ENCODE results near the gene RFK. TPM values are rescaled to one million over a fixed set of nuclear protein-coding genes. Genes with fewer than 3 reads are reported as not detected.

Gene RFK
- total RNA-seq, 4 donors from 2014 or later: 18.0 to 48.3 (median 24.9) TPM

DNA sequence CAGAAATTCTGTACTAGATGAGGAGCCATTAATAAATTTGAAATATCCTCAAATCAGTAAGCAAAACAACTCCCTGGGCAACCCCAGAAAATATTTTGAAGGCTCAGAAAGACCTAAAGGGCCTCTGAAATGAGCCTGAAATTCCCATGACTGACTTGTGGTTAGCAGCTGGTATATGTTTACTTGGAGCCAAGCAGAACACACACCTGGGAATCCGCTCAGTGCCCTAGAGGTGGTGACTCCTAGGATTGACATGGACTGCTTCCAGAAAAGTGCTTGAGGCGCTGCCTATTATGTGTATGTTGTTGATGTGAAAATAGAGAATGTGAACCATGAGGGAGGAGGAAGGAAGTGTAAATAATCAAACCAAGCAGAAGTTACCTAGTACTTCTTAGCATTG lies 14.7 kb downstream of the RFK start:
- DNase-seq: no peak
- H3K27me3 ChIP-seq: no peaks in the 10 kb centered on the region
- H3K4me1 ChIP-seq: peaks cover 0 to 5% (median 2%) of the 10 kb centered on the region in 4 donors
- H3K4me3 ChIP-seq: no peak overlapping the region
- no peaks in the 10 kb centered on the region for H3K9me3 ChIP-seq
- TF ChIP-seq, protein P1, sequence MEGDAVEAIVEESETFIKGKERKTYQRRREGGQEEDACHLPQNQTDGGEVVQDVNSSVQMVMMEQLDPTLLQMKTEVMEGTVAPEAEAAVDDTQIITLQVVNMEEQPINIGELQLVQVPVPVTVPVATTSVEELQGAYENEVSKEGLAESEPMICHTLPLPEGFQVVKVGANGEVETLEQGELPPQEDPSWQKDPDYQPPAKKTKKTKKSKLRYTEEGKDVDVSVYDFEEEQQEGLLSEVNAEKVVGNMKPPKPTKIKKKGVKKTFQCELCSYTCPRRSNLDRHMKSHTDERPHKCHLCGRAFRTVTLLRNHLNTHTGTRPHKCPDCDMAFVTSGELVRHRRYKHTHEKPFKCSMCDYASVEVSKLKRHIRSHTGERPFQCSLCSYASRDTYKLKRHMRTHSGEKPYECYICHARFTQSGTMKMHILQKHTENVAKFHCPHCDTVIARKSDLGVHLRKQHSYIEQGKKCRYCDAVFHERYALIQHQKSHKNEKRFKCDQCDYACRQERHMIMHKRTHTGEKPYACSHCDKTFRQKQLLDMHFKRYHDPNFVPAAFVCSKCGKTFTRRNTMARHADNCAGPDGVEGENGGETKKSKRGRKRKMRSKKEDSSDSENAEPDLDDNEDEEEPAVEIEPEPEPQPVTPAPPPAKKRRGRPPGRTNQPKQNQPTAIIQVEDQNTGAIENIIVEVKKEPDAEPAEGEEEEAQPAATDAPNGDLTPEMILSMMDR (IDR thresholded peaks at IDR 0.05): no peak
- TF ChIP-seq POLR2A (IDR thresholded peaks at IDR 0.05): no peak
- H3K36me3 ChIP-seq: no peaks in the 10 kb centered on the region
- H3K27ac ChIP-seq: no peak overlapping the region

GRCh38 chr9:76378367-76379073 lies 15.7 kb downstream of the RFK start:
- Histone ChIP-seq H3K4me1 (peaks cover 0 to 15% (median 4%) of the 10 kb centered on the region in 4 donors), H3K4me3 (no peak overlapping the region), H3K27me3 (no peaks in the 10 kb centered on the region), H3K27ac (no peak overlapping the region), H3K9me3 (no peaks in the 10 kb centered on the region), H3K36me3 (no peaks in the 10 kb centered on the region)
- no peak for DNase-seq
- no peak for TF ChIP-seq POLR2A (IDR thresholded peaks at IDR 0.05)
- TF ChIP-seq, protein P1 (IDR thresholded peaks at IDR 0.05): no peak

- Histone ChIP-seq H3K27ac (no peak overlapping the region), H3K9me3 (no peaks in the 10 kb centered on the region), H3K4me1 (peaks cover 0 to 18% (median 5%) of the 10 kb centered on the region in 4 donors), H3K27me3 (no peaks in the 10 kb centered on the region), H3K36me3 (no peaks in the 10 kb centered on the region), H3K4me3 (no peak overlapping the region)
- no peak for DNase-seq
- no peak for TF ChIP-seq POLR2A (IDR thresholded peaks at IDR 0.05)
- TF ChIP-seq, protein P1 (IDR thresholded peaks at IDR 0.05): no peak
Observed at GRCh38 chr9:76377791-76378190, 16.4 kb downstream of the RFK start.

DNA sequence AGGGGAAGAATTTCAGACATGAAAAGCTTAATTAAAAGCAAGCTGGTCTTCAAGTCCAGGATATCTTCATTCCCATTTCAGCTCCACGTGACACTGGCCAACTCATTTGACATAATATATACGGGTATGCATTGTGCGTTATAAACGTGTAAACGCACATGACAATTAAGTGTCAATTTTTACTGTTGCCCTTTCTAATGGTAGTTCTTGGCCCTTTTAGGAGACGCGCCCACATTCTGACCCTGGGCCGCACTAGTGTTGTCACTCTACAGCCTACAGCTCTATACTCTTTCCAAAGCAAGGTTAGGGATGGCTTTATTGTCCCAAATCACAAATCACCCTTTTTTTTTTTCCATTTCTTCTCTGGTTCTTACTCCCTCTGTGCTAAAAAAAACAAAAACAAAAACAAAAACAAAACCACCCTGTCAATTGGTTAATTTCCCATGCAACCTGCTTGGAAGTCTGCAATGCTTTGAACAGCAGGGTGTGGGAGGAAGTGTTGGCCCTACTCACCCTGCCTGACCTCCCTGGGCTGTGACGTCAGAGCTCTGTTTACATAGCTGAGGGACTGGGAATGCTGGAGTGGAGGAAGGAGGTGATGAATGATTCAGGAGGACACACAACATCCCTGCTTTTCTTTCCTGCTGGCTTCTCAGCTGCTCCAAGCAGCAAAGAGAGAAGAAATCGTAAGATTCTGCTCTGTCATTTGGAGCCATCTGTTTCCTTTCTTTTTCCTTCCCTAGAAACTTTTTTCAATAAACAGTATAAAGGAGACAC lies 19.3 kb downstream of the RFK start:
- Histone ChIP-seq H3K27me3 (no peaks in the 10 kb centered on the region), H3K27ac (peak overlapping the region in 3 of 4 donors; percentile 52 to 83 (median 76)), H3K4me1 (peaks cover 0 to 29% (median 5%) of the 10 kb centered on the region in 4 donors), H3K36me3 (no peaks in the 10 kb centered on the region), H3K4me3 (no peak overlapping the region), H3K9me3 (no peaks in the 10 kb centered on the region)
- DNase-seq: peak in 2 of 3 donors; percentile 84 to 91
- TF ChIP-seq, protein P1 (IDR thresholded peaks at IDR 0.05): no peak
- no peak for TF ChIP-seq POLR2A (IDR thresholded peaks at IDR 0.05)

GRCh38 chr9:76373784-76374474 lies 20.3 kb downstream of the RFK start:
- no peaks in the 10 kb centered on the region for H3K36me3 ChIP-seq
- H3K27ac ChIP-seq: peak overlapping the region; percentile 17 to 83 (median 64)
- H3K4me1 ChIP-seq: peaks cover 0 to 37% (median 5%) of the 10 kb centered on the region in 4 donors
- H3K4me3 ChIP-seq: no peak overlapping the region
- DNase-seq: no peak
- H3K27me3 ChIP-seq: no peaks in the 10 kb centered on the region
- H3K9me3 ChIP-seq: no peaks in the 10 kb centered on the region
- TF ChIP-seq, protein P1 (IDR thresholded peaks at IDR 0.05): no peak
- no peak for TF ChIP-seq POLR2A (IDR thresholded peaks at IDR 0.05)

Measured in Peyer's patch (tissue), 4 donors.